ENCODE results near the gene PSAP. TPM values are rescaled to one million over a fixed set of nuclear protein-coding genes. Genes with fewer than 3 reads are reported as not detected.

PSAP gene
- total RNA-seq, 1 experiment from 2014 or later = 336 TPM

DNA sequence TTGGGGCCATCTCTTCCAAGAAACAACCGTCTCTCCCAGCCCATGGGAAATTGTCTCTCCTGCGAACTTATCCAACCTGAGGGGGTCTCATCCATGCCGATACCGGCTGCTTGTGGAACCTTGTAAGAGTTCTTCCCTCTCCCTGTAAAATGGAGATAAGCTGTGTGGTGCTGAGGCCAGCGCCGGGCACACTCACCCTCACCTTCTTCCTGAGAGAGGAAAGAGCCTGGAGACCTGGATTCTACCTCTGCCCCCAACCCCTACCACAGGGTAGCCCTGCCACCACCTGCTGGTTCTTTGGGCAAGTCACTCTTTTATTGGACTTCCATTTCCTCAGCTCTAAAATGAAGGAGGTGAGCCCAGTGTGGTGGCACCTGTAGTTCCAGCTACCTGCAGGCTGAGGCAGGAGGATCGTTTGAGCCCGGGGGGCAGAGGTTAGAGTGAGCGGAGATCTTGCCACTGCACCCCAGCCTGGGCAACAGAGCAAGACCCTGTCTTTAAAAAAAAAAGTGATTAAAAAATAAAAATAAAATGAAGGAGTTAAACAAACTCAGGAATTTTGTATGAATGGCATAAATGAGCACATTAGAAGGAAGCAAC lies 38.4 kb upstream of the PSAP start:
- Histone ChIP-seq H3K4ac (ENCODE audit: low read depth, low read length) (no peak overlapping the region), H3K9me3 (ENCODE audit: control insufficient read depth, low read depth, low read length) (no peaks in the 10 kb centered on the region), H3K23me2 (ENCODE audit: insufficient read length, low read depth, low read length, poor library complexity, severe bottlenecking) (peaks cover 8% of the 10 kb centered on the region), H2BK120ac (ENCODE audit: low read depth, low read length, poor library complexity, severe bottlenecking) (no peak overlapping the region), H3K27ac (ENCODE audit: insufficient read length, low read depth, low read length) (no peak overlapping the region), H3K27me3 (ENCODE audit: insufficient read depth, low read length) (peaks cover 8% of the 10 kb centered on the region), H4K91ac (ENCODE audit: insufficient read length, low read depth, low read length) (no peak overlapping the region), H3K4me1 (ENCODE audit: insufficient read depth, low read length) (no peaks in the 10 kb centered on the region), H3K4me2 (ENCODE audit: insufficient read depth, insufficient read length, low read length) (peak overlapping the region; percentile 77), H3K18ac (ENCODE audit: insufficient read length, low read depth, low read length) (no peak overlapping the region), H2AFZ (ENCODE audit: low read length) (no peak overlapping the region), H3K9ac (ENCODE audit: extremely low read depth, insufficient read length, low read length) (no peak overlapping the region), H3K79me2 (ENCODE audit: insufficient read depth, low read length) (no peaks in the 10 kb centered on the region), H3K56ac (ENCODE audit: insufficient read length, low read depth, low read length) (no peak overlapping the region), H4K8ac (replicated peaks; ENCODE audit: insufficient read length, low read depth, low read length) (no peak overlapping the region), H4K5ac (ENCODE audit: insufficient read length, low read depth, low read length) (no peak overlapping the region), H3K23ac (ENCODE audit: insufficient read length, low read depth, low read length) (no peak overlapping the region), H2BK15ac (ENCODE audit: low read depth, low read length) (no peak overlapping the region), H3K14ac (ENCODE audit: insufficient read depth, low read length) (no peak overlapping the region), H4K20me1 (ENCODE audit: control insufficient read depth, insufficient read depth, insufficient read length) (no peaks in the 10 kb centered on the region), H3T11ph (ENCODE audit: low read length) (no peak overlapping the region), H2AK5ac (ENCODE audit: insufficient read length, low read length) (no peak overlapping the region), H2BK5ac (ENCODE audit: insufficient read length, low read length) (no peak overlapping the region), H3K79me1 (ENCODE audit: insufficient read depth, low read depth, low read length, poor library complexity, severe bottlenecking) (no peaks in the 10 kb centered on the region), H2BK20ac (ENCODE audit: low read depth, low read length, poor library complexity, severe bottlenecking) (no peak overlapping the region), H2BK12ac (ENCODE audit: insufficient read length, low read depth, low read length) (no peak overlapping the region)
- H3K4me3 Mint-ChIP-seq = peak overlapping the region; percentile 70 to 83
- no CpG with 5 or more reads among the region's 9 CpGs for WGBS (ENCODE audit: extremely low coverage, insufficient read length, low lambda C conversion rate)
- DNase-seq = no peak
- H3K9me3 Mint-ChIP-seq = peaks cover 0 to 2% of the 10 kb centered on the region in 2 experiments; a peak in 1 of 5 replicates
- TF ChIP-seq, protein P1, sequence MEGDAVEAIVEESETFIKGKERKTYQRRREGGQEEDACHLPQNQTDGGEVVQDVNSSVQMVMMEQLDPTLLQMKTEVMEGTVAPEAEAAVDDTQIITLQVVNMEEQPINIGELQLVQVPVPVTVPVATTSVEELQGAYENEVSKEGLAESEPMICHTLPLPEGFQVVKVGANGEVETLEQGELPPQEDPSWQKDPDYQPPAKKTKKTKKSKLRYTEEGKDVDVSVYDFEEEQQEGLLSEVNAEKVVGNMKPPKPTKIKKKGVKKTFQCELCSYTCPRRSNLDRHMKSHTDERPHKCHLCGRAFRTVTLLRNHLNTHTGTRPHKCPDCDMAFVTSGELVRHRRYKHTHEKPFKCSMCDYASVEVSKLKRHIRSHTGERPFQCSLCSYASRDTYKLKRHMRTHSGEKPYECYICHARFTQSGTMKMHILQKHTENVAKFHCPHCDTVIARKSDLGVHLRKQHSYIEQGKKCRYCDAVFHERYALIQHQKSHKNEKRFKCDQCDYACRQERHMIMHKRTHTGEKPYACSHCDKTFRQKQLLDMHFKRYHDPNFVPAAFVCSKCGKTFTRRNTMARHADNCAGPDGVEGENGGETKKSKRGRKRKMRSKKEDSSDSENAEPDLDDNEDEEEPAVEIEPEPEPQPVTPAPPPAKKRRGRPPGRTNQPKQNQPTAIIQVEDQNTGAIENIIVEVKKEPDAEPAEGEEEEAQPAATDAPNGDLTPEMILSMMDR (conservative IDR thresholded peaks at IDR 0.05) = no peak
- H3K27ac Mint-ChIP-seq = no peak overlapping the region
- H3K4me1 Mint-ChIP-seq = peaks cover 8 to 11% of the 10 kb centered on the region in 2 experiments
- peaks cover 43% of the 10 kb centered on the region for H3K27me3 Mint-ChIP-seq (ENCODE audit: low read depth)
- H3K36me3 Mint-ChIP-seq (ENCODE audit: insufficient read depth in 1 of 3, low read depth in 3 of 3) = no peaks in the 10 kb centered on the region; a peak in 1 of 7 replicates

Measured in H9 (cell line).